NCI-H2196 (cell line): Measurements from ENCODE around the gene MUL1.
"Not testable (repeated sequence)": the region's sequence is repeated elsewhere in the genome, so short reads cannot be mapped to it uniquely, and the experiment has no call there.

Source experiments
- DNase-seq: peaks from one replicate; lab custom pipeline; 2025; ENCODE audit not compliant: unreplicated experiment; lab: John Stamatoyannopoulos, UW

MUL1 gene

DNA sequence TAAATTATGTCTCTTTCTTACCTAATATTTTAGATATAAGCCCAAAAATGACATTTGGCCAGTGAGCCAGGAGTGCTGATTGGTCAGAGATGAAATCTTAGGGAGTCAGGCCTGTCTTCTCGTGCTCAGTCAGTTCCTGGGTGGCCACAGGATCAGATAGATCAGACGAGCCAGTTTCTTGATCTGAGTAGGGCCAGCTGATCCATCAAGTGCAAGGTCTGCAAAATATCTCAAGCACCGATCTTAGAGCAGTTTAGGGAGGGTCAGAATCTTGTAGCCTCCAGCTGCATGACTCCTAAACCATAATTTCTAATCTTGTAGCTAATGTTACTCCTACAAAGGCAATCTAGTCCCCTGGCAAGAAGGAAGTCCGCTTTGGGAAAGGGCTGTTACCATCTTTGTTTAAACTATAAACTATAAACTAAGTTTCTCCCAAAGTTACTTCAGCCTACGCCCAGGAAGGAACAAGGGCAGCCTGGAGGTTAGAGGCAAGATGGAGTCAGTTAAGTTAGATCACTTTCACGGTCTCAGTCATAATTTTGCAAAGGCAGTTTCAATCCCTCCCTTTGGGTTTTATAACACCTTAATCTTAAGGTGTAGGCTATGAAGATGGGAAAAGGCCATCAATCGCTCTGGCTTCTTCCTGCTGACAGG, 11.8 kb upstream of the MUL1 start:
- not testable (repeated sequence) for DNase-seq

DNA sequence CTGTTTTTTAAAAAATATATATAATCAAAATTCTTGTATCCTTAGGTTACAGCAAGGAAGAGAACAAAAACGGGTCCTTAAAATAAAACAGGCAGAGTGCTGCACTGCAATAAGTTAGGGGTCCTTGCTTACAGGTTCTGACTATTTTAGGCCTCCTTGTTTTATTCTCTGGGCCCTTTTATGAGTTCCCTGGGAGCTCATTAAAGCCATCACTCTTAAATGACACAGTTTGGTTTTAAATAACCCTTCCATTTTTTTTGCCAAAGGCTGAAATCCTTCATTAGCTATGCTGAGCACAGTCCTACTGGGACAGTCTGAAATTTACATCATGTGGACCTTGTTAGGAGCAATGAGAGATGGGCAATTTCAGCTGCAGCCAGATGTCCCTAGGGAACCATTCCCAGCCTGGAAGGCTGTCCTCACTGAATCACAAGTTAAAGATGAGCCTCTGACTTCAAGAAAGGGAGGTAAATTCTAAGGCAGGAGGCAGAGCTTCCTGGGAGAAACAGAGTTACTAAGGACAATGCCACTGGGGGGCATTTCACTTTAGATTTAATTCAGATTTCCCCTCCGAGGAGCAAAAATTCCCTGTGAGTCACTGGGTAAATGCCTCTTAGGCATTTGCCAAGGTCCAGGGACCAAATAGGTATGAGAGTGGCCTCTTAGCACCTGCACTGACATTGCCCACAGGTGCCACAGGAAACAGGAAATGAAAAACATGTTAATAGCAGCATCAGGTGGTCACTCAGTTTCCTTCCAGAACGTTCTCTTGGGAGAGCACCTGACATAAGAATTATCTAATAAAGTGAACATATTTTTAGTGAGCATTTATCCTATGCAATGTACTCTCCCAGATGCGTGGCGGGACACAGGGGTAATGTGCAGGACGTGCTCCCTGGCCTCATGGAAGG, 3.8 kb upstream of the MUL1 start:
- no peak for DNase-seq

DNA sequence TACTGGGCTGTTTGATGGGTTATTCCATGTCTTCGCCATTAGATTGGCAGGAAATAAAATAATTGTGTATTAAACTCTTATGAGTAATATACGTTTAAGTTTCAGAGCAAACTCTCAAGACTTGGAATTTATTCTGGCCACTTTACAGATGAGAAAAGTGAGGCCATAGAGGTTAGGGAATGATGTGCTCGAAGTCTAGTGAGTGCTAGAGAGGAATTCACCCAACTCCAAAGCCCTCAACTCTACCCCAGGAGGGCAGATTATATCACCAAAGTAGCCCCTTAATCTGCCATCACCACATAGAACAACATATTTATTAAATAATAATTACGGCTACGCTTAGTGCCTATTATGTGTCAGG, 440 bp upstream of the MUL1 start:
- no peak for DNase-seq

DNA sequence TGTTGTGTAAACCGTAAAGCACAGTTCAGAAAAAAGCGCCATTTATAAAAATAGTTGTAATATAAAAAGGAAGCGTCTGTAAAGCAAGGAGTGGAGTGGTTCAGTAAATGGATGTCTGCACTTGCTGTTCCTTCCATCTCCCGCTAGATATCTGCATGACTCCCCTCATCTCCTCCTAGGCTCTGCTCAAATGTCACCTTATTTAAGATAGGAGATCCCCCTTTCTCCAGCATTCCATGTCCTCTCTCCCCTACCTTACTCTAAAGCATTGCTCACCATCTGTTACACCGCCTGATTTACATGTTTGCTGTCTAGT, 745 bp downstream of the MUL1 start:
- DNase-seq = no peak

DNA sequence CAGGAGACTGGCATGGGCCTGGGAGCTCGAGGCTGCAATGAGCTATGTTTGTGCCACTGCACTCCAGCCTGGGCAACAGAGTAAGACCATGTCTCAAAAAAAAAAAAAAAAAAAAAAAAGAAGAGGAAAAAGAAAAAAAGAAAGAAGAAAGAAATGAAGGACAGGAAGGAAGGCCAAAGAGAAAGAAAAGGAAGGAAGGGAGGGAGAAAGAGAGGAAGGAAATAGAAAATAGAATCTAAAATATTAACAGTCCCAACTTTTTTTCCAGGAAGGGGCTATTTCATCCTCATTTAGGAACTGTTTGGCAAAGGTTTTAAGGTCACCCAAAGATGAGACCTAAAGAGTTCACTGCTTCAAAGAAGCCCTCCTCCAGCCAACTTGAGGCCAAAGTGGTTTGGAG, 2.5 kb downstream of the MUL1 start:
- DNase-seq = no peak

DNA sequence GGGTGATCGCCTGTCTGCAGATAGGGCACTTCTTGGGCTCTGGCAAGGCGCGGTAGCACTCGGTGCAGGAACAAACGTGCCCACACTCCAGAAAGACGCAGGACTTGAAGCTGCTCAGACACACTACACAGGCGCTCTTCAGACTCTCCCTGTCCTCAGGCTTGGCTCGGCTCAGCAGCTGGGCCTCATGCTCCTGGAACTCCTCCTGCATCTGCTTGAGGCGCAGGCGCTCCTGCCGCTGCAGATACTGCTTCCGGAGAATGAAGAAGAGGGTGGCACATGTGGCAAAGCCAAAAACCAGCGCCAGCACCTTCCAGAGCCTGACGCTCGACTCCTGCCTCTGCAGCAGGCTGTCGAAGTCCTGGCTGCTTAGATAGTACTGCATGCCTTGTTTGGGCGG, 7.2 kb downstream of the MUL1 start:
- no peak for DNase-seq

DNA sequence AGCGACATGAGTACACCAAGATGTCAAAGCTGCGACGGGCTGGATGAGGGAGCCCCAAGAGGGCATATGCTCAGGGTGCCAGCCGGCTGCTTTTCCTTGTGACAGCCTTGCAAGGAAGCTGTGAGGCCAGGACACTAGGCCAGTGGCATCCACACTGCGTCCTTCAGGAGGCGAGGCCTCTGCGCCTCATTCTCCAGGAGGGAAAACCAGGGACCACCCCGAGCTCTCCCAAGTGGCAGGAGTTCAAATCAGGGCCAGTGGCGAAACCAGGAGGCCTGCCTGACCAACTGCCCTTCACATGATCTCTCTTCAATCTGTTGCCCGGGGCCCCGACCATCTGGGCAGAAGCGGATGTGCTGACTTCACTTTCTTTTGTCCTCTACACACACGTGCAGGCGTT, 8.2 kb downstream of the MUL1 start:
- no peak for DNase-seq

DNA sequence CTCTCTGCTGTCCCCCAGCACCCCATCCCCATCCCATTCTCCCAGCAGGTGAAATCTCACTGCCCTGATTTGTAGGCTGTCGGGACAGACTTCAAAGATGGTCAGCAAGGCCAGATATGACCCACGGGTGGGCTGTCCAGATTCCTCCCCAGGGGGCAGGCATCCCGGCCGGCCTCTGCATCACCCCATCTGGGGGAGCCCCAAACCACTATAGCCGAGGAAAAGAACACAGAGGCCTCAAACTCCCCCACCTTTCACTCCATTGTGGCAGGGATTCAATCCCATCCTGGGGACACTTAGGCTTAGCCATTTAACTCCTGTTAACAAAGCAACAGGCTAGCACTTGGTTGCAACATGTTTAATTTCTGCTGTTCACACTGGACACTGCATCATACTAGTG, 8.8 kb downstream of the MUL1 start:
- DNase-seq = no peak

DNA sequence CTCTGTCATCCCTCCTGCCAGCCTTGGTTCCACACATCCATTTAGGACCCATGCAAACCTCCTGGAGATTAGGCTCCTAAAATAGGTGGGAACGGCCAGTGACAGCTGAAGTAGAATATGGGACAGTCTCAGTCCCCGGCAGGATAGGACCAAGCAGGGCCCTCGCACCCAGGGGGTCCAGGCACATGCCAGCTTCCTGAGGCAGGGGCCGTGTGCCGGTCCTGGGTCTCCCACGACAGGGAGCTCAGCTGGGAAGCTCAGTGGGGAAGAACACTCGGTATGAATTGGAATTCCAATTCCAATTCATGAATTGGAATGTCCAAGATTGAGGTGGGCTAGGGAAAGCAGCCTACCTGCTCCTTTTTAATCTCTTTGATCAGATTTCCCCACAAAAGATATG, 9.8 kb downstream of the MUL1 start:
- DNase-seq = no peak

DNA sequence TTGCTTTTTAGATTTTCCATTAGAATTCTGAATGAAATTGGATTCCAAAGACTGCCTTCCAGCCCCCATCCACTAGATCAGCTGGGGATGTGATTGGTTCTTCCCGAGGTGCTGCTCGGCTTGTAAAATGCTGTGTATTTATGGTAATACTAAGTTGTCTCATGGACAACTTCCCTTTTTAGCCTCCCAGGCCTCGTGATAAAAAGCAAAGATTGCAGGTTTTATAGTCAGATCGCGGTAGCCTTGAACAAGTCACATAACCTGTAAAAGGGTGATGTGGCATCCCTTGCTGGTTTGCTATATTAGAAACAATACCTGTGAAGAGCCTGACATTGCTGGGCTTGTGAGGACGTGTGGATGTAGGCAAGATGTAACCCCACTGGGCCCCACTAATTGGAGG, 10.4 kb downstream of the MUL1 start:
- DNase-seq = no peak

DNA sequence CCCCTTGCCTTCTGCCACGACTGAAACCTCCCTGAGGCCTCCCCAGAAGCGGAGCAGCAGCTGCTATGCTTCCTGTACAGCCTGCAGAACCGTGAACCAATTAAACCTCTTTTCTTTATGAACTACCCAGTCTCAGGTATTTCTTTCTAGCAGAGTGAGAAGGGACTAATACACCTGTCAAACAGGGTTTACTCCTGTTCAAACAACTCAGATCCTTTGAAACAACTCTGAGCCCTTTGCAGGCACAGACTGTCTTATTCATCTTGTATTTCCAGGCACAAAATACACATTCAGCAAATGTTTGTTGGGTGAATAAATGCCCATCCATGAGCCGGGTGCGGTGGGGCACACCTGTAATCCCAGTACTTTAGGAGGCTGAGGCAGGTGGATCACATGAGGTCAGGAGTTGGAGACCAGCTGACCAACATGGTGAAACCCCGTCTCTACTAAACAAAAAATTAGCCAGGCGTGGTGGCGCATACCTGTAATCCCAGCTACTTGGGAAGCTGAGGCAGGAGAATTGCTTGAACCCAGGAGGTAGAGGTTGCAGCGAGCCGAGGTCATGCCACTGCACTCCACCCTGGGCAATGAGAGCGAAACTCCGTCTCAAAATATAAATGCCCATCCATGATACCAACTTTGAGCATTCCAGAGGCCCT, 11.1 kb downstream of the MUL1 start:
- not testable (repeated sequence) for DNase-seq

DNA sequence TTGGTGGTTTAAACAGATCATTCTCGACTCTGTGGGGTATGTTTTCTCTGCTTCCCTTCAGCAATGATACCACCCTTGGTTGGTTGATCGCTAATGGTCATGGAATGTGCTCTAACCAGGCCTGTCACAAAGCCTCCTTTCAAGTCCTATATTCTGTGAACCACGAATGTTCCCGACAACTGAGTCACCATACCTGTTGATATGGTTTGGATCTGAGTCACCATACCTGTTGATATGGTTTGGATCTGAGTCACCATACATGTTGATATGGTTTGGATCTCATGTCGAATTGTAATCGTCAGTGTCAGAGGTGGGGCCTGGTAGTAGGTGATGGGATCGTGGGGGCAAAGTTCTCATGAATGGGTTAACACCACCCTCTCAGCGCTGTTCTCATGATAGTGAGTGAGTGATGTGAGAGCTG, 11.7 kb downstream of the MUL1 start:
- DNase-seq = no peak

DNA sequence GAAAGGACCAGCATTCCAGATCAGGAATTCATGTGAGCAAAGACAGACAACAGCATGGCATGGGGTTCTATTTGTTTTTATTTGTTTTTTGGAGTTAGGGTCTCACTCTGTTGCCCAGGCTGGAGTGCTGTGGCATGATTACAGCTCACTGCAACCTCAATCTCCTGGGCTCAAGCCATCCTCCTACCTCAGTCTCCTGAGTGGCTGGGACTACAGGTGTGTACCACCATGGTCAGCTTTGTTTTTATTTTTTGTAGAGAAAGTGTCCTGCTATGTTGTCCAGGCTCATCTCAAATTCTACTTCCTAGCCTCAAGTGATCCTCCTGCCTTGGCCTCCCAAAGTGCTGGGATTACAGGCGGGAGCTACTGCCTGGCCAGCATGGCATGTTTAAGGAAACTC, 12.3 kb downstream of the MUL1 start:
- DNase-seq = no peak

DNA sequence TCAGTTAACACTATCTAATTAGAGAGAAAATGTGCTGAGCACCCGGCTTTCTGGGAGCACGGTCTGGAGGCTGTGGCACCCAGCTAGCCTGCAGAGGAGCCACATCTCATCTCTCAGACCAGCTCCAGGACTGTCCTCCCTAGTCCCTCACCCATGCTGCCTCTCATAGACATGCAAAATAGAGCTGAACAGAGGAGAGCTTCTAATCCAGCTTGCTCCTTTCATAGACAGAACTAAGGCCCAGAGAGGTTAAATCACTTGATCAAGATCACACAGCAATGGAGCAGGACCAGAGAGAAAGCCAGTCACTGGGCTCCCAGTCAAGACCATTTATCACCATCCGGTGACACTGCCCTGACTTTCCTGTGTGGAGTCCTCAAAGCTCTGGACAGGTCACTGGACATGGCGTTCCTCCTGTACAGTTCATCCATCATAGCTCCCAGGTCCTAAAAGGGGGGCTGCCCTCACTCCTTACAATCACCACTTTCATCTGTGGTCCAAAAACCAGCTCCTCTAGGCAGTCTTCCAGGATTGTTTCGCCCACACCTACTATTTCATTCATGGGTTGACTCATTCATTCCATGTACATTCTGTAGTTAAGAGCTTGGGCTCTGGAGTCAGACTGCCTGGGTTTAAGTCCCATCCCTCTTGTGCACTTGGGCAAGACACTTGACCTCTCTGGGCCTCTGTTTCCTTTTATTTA, 13.2 kb downstream of the MUL1 start:
- no peak for DNase-seq

DNA sequence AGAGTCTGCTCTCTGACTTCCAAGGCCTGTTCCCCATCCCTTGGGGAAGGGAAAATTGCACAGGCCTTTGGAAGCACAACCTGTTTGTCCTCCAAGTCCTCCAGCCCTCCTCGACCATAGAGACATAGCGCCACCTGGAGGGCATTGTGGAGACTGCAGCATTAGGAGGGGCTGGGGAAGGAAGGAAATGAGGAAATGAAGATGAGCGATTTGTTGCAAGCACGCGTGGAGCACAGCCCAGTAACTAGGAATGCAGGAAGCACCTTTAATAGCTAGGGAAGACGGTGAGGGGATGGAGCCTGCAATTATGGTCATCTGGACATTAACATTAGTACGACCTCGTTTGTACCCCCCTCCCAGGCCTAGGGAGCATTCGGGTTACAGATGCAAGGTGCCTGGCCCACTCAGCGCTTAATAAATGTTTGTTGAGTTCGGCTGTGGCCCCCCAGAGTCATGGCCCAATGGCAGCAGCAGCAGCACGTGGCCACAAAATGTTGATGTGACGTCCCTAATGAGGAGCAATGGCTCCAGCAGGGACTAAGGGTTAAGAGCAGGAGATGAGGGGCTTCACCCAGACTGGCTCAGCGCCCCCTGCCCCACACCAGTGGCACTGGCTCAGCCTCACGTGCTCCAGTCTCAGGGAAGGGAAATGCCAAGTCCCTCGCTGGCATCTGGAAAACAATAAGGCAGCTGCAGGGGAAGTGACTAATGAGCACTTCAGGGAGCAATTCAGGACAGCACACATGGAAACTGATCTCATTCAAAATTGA, 13.9 kb downstream of the MUL1 start:
- DNase-seq = peak; percentile 94

DNA sequence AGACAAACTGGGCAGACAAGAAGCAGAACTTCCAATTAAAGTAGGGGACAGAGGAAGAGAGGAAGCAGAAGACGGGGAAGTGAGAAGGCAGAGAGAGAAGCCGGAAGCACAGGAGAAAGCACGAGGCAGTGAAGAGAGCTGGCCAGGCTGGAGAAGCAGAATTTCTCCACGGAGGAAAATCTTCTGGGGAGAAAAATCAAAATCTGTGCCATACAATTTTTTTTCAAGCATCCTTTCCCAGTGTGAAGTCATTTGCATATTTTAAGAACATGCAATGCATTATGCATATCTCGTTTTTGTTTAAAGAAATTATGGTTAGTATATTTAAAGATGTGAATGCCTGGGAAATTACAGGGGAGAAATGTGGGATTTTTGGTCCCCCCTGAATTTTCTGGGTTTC, 14.6 kb downstream of the MUL1 start:
- no peak for DNase-seq

DNA sequence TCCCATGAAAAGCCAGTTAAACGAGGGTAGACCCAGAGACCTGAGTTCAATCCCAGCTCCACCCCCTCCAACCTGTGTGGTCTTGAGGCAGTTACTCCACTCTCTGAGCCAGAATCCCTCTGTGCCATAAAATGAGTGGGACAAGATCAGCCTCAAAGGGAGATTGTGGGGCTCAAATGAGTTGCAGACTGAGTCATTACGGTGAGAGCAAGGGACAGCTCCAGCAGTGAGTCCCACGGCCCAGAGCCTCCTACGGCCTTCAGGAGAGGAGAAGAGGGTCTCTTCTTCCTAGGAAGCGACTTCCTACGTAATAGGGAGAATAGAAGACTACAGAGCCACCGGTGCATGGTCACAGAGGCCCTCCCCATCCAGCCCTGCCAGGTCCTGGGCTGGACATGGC, 15.2 kb downstream of the MUL1 start:
- DNase-seq = no peak

DNA sequence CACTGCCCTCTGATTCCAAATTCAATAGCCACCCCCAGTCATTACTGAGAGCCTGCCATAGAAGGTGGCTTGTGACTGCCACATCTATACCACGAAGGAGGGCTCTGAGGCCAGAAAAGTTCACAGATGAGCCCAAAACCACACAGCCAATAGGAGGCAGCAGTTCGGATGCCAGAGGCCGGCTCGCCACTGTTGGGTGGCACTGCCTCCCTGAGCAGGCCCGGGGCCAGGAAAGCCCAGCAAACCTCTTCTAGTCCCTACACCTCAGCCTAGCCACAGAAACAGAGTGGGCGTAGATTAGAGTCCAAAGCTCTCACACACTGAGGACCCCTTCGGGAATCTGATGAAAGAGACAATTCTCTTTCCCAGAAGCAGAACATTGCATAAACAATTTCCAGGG, 16.1 kb downstream of the MUL1 start:
- no peak for DNase-seq

DNA sequence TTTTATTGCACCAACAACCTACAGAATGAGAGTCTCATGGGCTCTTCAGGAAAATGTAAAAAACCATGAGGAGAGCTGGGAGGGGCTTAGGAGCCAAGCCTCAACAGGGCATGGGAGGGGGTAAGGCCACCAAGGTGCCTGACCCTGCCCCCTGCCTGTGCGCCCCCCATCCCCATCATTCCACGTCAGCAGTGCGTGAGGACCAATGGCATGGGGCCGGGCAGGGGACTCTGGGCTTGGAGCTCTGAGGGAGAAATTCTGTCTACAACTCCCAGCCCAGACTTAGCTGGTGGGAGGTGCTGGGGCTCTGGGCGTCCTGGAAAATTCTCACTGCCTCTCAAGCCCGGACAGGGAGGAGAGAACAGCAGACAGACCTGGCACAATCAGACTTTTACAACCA, 16.8 kb downstream of the MUL1 start:
- no peak for DNase-seq

DNA sequence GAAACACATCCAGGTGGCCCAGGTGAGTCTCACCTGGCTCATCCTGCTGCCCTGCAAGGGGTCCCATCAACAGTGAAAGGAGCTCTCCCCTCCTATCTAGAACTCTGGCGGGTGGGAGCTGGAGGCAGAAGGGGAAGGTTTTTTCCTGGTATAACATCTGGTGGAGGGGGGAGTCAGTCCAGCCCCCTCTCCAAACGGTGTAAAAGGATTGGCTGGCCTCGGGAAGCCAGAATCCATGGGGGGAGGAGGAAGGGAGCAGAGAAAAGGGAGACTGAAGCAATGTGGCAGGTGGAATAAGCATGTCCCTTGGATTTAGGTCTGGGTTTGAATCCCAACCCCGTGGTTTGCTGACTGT, 20.7 kb downstream of the MUL1 start:
- DNase-seq = peak; percentile 74
